Vagina (tissue), 2 donors: ENCODE results near the gene MYO1H.

ENCODE experiments used
- CTCF ChIP-seq, 3 experiments: fragments of 450-650 bp in 2 of 3; fragments of 200-600 bp in 1 of 3; sonication (generic) in 1 of 3; IDR thresholded peaks; one replicate each; pipeline ENCODE4 v1.5.1; 2017 to 2019; ENCODE audit warnings: antibody characterized with exemption in 3 of 3, mild to moderate bottlenecking in 2 of 3, moderate library complexity in 2 of 3
- POLR2A ChIP-seq, 2 donors: fragments of 450-650 bp; IDR thresholded peaks; one replicate each; pipeline ENCODE4 v1.6.1; 2017; ENCODE audit warnings: antibody characterized with exemption in 2 of 2, mild to moderate bottlenecking in 2 of 2, moderate library complexity in 2 of 2
- POLR2AphosphoS5 ChIP-seq, 2 donors: sonication (generic); formaldehyde crosslinking; IDR thresholded peaks; one replicate each; pipeline ENCODE4 v1.9.0; 2017; ENCODE audit warnings: antibody characterized with exemption in 2 of 2, mild to moderate bottlenecking in 2 of 2, low read depth in 1 of 2; ENCODE audit not compliant: insufficient read depth in 1 of 2

GRCh38 chr12:109383240-109383639 is 35.5 kb downstream of the MYO1H start:
- TF ChIP-seq CTCF (IDR thresholded peaks at IDR 0.05), result no peak
- no peak for TF ChIP-seq POLR2A (IDR thresholded peaks at IDR 0.05)
- TF ChIP-seq POLR2AphosphoS5 (IDR thresholded peaks at IDR 0.05; ENCODE audit: insufficient read depth in 1 of 2, low read depth in 1 of 2), result no peak
